ENCODE measurements around the gene MYO3A. TPM values are rescaled to one million over a fixed set of nuclear protein-coding genes. Genes with fewer than 3 reads are reported as not detected.

The MYO3A gene
- total and polyA plus RNA-seq, 2 donors (not counting 1 experiment from before 2014, with no cell fraction given): not detected

DNA sequence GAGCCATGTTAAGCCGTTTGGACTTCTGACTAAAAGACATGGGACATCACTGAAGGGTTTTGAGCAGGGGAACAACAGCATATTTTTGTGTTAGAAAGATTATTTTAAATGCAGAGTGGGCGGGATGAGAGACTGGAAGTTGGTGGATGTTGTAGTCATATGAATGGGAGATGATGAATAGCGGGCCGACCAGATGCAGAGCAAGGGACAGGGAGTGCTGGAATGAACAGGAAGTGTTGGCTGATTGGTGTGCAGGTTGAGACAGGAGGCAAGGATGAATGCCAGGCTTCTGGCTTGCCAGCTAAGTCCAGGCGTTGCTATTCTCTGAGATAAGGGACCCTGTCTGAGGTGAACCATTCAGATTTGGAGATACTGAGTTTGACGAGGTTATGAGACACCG lies 320.6 kb downstream of the MYO3A start:
- Histone ChIP-seq H3K9me3 (ENCODE audit: control insufficient read depth, insufficient read depth, low read depth, low read length) (no peaks in the 10 kb centered on the region), H3K79me2 (ENCODE audit: control insufficient read depth, insufficient read depth, low read length) (no peaks in the 10 kb centered on the region), H3K4me3 (replicated peaks in 1 of 4; ENCODE audit: control extremely low read depth in 1 of 4, insufficient read depth in 1 of 4, low read depth in 3 of 4, low read length in 4 of 4) (no peak overlapping the region), H3K27ac (ENCODE audit: insufficient read depth, low read length) (no peak overlapping the region), H3K36me3 (ENCODE audit: control insufficient read depth, insufficient read depth, low read length) (no peaks in the 10 kb centered on the region), H2AFZ (ENCODE audit: low read length) (no peak overlapping the region), H3K4me2 (ENCODE audit: extremely low read depth, insufficient read depth, low read length) (no peak overlapping the region), H3K4me1 (ENCODE audit: control insufficient read depth, extremely low read depth, insufficient read depth, low read length) (no peaks in the 10 kb centered on the region), H3K27me3 (ENCODE audit: control insufficient read depth, insufficient read depth, low read length) (no peaks in the 10 kb centered on the region), H4K20me1 (ENCODE audit: control insufficient read depth, extremely low read depth, insufficient read depth, low read length) (no peaks in the 10 kb centered on the region), H3K9ac (ENCODE audit: insufficient read depth, low read length) (no peak overlapping the region)
- DNase-seq (ENCODE audit: low read depth in 2 of 2): no peak
- TF ChIP-seq EZH2 (IDR thresholded peaks at IDR 0.05; ENCODE audit: low read length, missing control alignments): no peak

DNA sequence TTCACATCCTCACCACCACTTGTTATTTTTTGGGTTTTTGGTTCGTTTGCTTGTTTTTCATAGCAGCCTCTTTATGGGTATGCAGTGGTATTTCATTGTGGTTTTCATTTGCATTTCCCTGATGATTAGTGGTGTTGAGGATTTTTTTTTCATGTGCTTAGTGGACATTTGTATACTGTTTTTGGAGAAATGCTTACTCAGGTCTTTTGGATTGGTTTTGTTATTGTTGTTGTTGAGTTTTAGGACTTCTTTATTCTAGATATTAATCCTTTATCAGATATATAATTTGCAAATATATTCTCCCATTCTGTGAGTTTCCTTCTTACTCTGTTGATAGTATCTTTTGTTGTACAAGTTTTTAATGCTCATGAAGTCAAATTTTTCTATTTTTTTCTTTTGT lies 325.3 kb downstream of the MYO3A start:
- H3K9ac ChIP-seq (ENCODE audit: insufficient read depth, low read length): no peak overlapping the region
- no peak for DNase-seq (ENCODE audit: low read depth in 2 of 2)

More for the DNA sequence above, 325.3 kb downstream of the MYO3A start:
- no peak overlapping the region for H3K27ac ChIP-seq (ENCODE audit: insufficient read depth, low read length)
- H3K27me3 ChIP-seq (ENCODE audit: control insufficient read depth, insufficient read depth, low read length): no peaks in the 10 kb centered on the region
- no peak overlapping the region for H3K4me2 ChIP-seq (ENCODE audit: extremely low read depth, insufficient read depth, low read length)
- H3K79me2 ChIP-seq (ENCODE audit: control insufficient read depth, insufficient read depth, low read length): no peaks in the 10 kb centered on the region
- H3K4me3 ChIP-seq (replicated peaks in 1 of 4; ENCODE audit: control extremely low read depth in 1 of 4, insufficient read depth in 1 of 4, low read depth in 3 of 4, low read length in 4 of 4): no peak overlapping the region
- no peak overlapping the region for H2AFZ ChIP-seq (ENCODE audit: low read length)
- no peaks in the 10 kb centered on the region for H3K4me1 ChIP-seq (ENCODE audit: control insufficient read depth, extremely low read depth, insufficient read depth, low read length)
- H3K9me3 ChIP-seq (ENCODE audit: control insufficient read depth, insufficient read depth, low read depth, low read length): no peaks in the 10 kb centered on the region
- no peaks in the 10 kb centered on the region for H3K36me3 ChIP-seq (ENCODE audit: control insufficient read depth, insufficient read depth, low read length)
- TF ChIP-seq EZH2 (IDR thresholded peaks at IDR 0.05; ENCODE audit: low read length, missing control alignments): no peak
- TF ChIP-seq, protein P1, sequence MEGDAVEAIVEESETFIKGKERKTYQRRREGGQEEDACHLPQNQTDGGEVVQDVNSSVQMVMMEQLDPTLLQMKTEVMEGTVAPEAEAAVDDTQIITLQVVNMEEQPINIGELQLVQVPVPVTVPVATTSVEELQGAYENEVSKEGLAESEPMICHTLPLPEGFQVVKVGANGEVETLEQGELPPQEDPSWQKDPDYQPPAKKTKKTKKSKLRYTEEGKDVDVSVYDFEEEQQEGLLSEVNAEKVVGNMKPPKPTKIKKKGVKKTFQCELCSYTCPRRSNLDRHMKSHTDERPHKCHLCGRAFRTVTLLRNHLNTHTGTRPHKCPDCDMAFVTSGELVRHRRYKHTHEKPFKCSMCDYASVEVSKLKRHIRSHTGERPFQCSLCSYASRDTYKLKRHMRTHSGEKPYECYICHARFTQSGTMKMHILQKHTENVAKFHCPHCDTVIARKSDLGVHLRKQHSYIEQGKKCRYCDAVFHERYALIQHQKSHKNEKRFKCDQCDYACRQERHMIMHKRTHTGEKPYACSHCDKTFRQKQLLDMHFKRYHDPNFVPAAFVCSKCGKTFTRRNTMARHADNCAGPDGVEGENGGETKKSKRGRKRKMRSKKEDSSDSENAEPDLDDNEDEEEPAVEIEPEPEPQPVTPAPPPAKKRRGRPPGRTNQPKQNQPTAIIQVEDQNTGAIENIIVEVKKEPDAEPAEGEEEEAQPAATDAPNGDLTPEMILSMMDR (conservative IDR thresholded peaks at IDR 0.05 in 1 of 2, IDR thresholded peaks at IDR 0.05 in 1 of 2; ENCODE audit: low read depth in 1 of 2, low read length in 2 of 2): no peak
- no peaks in the 10 kb centered on the region for H4K20me1 ChIP-seq (ENCODE audit: control insufficient read depth, extremely low read depth, insufficient read depth, low read length)

Data from fibroblast of lung (primary cell).